GM12873 (cell line): ENCODE measurements around the gene DHH.

Source experiments
- CTCF ChIP-seq: IDR thresholded peaks from 2 replicates; pipeline ENCODE4 v1.5.1; 2012; ENCODE audit warnings: low read depth, mild to moderate bottlenecking, moderate library complexity, low read length, control low read depth; ENCODE audit not compliant: insufficient read depth; ENCODE audit errors: missing control alignments

The DHH gene

GRCh38 chr12:49040364-49040855 is 54.2 kb downstream of the DHH start:
- TF ChIP-seq CTCF, result no peak

- no peak for TF ChIP-seq CTCF
These were observed 54.9 kb downstream of the DHH start for GRCh38 chr12:49039421-49040363.

- no peak for TF ChIP-seq CTCF
These were observed 56.2 kb downstream of the DHH start for GRCh38 chr12:49038291-49038955.

- TF ChIP-seq CTCF, result no peak
These were observed 56.7 kb downstream of the DHH start for GRCh38 chr12:49037947-49038237.

GRCh38 chr12:49037111-49037946 is 57.3 kb downstream of the DHH start:
- TF ChIP-seq CTCF, result no peak
